Esophagus squamous epithelium (tissue), 5 donors: ENCODE data around the gene ZNF813. TPM values are rescaled to one million over a fixed set of nuclear protein-coding genes. Genes with fewer than 3 reads are reported as not detected.

ENCODE experiments used
- DNase-seq: peaks from one replicate; lab custom pipeline; 2025; lab: John Stamatoyannopoulos, UW
- H3K27ac ChIP-seq, 4 donors: fragments of 200-600 bp; sonication (generic); one replicate each; pipeline ENCODE4 v1.5.1; 2016 to 2019; ENCODE audit warnings: mild to moderate bottlenecking in 1 of 4
- H3K27me3 ChIP-seq, 4 donors: fragments of 200-600 bp; sonication (generic); 1 replicate in 3 of 4; 2 replicates in 1 of 4; pipeline versions ENCODE4 v1.5.1 to v1.6.0; 2017 to 2021; ENCODE audit warnings: antibody characterized with exemption in 1 of 4
- H3K36me3 ChIP-seq, 3 donors: fragments of 200-600 bp; sonication (generic); one replicate each; pipeline ENCODE4 v1.5.1; 2016 to 2019
- H3K4me1 ChIP-seq, 3 donors: fragments of 200-600 bp; sonication (generic); one replicate each; pipeline ENCODE4 v1.5.1; 2017 to 2019
- H3K4me3 ChIP-seq, 4 donors: fragments of 200-600 bp; sonication (generic); 1 replicate in 3 of 4; 2 replicates in 1 of 4; pipeline ENCODE4 v1.5.1; 2016 to 2019; ENCODE audit warnings: mild to moderate bottlenecking in 2 of 4, moderate library complexity in 1 of 4
- H3K9me3 ChIP-seq, 3 donors: fragments of 200-600 bp; sonication (generic); one replicate each; pipeline ENCODE4 v1.5.1; 2016 to 2019
- CTCF ChIP-seq, 6 experiments: fragments of 450-650 bp in 4 of 6; fragments of 200-600 bp in 2 of 6; sonication (generic) in 2 of 6; IDR thresholded peaks; one replicate each; pipeline ENCODE4 v1.5.1; 2016 to 2019; ENCODE audit warnings: antibody characterized with exemption in 6 of 6, mild to moderate bottlenecking in 4 of 6, moderate library complexity in 4 of 6
- POLR2A ChIP-seq, 4 donors: fragments of 450-650 bp; IDR thresholded peaks; one replicate each; pipeline ENCODE4 v1.6.1; 2017; ENCODE audit warnings: antibody characterized with exemption in 4 of 4, mild to moderate bottlenecking in 4 of 4, moderate library complexity in 3 of 4
- WGBS, 2 donors: methylation state at CpG; one replicate each; pipeline ENCODE4 v1.1.5; 2018; 5-methylcytosine and 5-hydroxymethylcytosine counted together
- intact Hi-C: fragments of 100-400 bp; cut with DNase I; formaldehyde crosslinking; loops from one replicate; pipeline ENCODE4 v1.15.0; 2022
- total RNA-seq, 4 donors: library from RNA; depleted of rRNA; stranded (reverse); fragments of >200 nt; gene quantifications; one replicate each; pipeline ENCODE4 v1.1.0, GENCODE V29; 2016
- donor health status: DM: yes; HTN: yes; CAD: no.

ZNF813 gene
- total RNA-seq, 4 donors from 2014 or later: 1.2 to 3.2 (median 2.5) TPM

- H3K9me3 ChIP-seq: peaks cover 0 to 38% (median 16%) of the 10 kb centered on the region in 3 donors
- TF ChIP-seq CTCF (IDR thresholded peaks at IDR 0.05) (no peak), POLR2A (IDR thresholded peaks at IDR 0.05) (no peak)
- 36 to 40% methylated on average over 15 to 18 of the region's 33 CpGs for WGBS, 2 donors
- peak overlapping the region in 3 of 4 donors; percentile 64 to 87 (median 78) for H3K27ac ChIP-seq
- H3K36me3 ChIP-seq: no peaks in the 10 kb centered on the region
- peak overlapping the region; percentile 41 to 71 (median 56) for H3K4me3 ChIP-seq
- no peak for DNase-seq
- H3K4me1 ChIP-seq: peaks cover 6 to 20% (median 6%) of the 10 kb centered on the region in 3 donors
- no peaks in the 10 kb centered on the region for H3K27me3 ChIP-seq
- intact Hi-C loops: no loop called here
Measured at GRCh38 chr19:53521373-53522202, 54.1 kb downstream of the ZNF813 start.

- H3K27me3 ChIP-seq: no peaks in the 10 kb centered on the region
- H3K4me1 ChIP-seq: peaks cover 6 to 11% (median 6%) of the 10 kb centered on the region in 3 donors
- no peak overlapping the region for H3K27ac ChIP-seq
- H3K36me3 ChIP-seq: no peaks in the 10 kb centered on the region
- no peak overlapping the region for H3K4me3 ChIP-seq
- no peak for DNase-seq
- H3K9me3 ChIP-seq: peaks cover 0 to 29% (median 12%) of the 10 kb centered on the region in 3 donors
- 97 to 98% methylated on average over 2 of the region's 2 CpGs for WGBS, 2 donors
- no peak for TF ChIP-seq POLR2A (IDR thresholded peaks at IDR 0.05)
- TF ChIP-seq CTCF (IDR thresholded peaks at IDR 0.05): no peak
- intact Hi-C loops: no loop called here
Measured at GRCh38 chr19:53525922-53526321, 58.4 kb downstream of the ZNF813 start.

- Histone ChIP-seq H3K27me3 (no peaks in the 10 kb centered on the region), H3K4me1 (no peaks in the 10 kb centered on the region), H3K9me3 (peaks cover 0 to 17% (median 10%) of the 10 kb centered on the region in 3 donors), H3K36me3 (no peaks in the 10 kb centered on the region), H3K4me3 (no peak overlapping the region), H3K27ac (no peak overlapping the region)
- whole genome bisulfite sequencing, 2 donors: 95 to 96% methylated on average over 8 of the region's 8 CpGs
- no peak for TF ChIP-seq CTCF (IDR thresholded peaks at IDR 0.05)
- TF ChIP-seq POLR2A (IDR thresholded peaks at IDR 0.05): no peak
- no peak for DNase-seq
- intact Hi-C loops: no loop called here
Measured at GRCh38 chr19:53530622-53531021, 63.1 kb downstream of the ZNF813 start.

GRCh38 chr19:53531457-53531856 lies 63.9 kb downstream of the ZNF813 start:
- Histone ChIP-seq H3K27ac (no peak overlapping the region), H3K9me3 (peaks cover 0 to 9% (median 2%) of the 10 kb centered on the region in 3 donors), H3K27me3 (no peaks in the 10 kb centered on the region), H3K36me3 (no peaks in the 10 kb centered on the region), H3K4me3 (no peak overlapping the region), H3K4me1 (no peaks in the 10 kb centered on the region)
- TF ChIP-seq POLR2A (IDR thresholded peaks at IDR 0.05) (no peak), CTCF (IDR thresholded peaks at IDR 0.05) (no peak)
- WGBS, 2 donors: 83 to 85% methylated on average over 4 of the region's 4 CpGs
- intact Hi-C loops: no loop called here
- no peak for DNase-seq

GRCh38 chr19:53532362-53532761 lies 64.8 kb downstream of the ZNF813 start:
- Histone ChIP-seq H3K27ac (no peak overlapping the region), H3K36me3 (no peaks in the 10 kb centered on the region), H3K27me3 (no peaks in the 10 kb centered on the region), H3K9me3 (no peaks in the 10 kb centered on the region), H3K4me3 (no peak overlapping the region), H3K4me1 (peaks cover 0 to 5% (median 0%) of the 10 kb centered on the region in 3 donors)
- TF ChIP-seq POLR2A (IDR thresholded peaks at IDR 0.05) (no peak), CTCF (IDR thresholded peaks at IDR 0.05) (no peak)
- DNase-seq: no peak
- intact Hi-C loops: no loop called here
- 88 to 89% methylated on average over 1 of the region's 1 CpG for WGBS, 2 donors
